Endothelial cell (in vitro differentiated cells): ENCODE measurements around the gene TNIK. TPM values are rescaled to one million over a fixed set of nuclear protein-coding genes. Genes with fewer than 3 reads are reported as not detected.

Experiments
- DNase-seq: peaks from one replicate; pipeline ENCODE4 v3.0.0; 2021; ENCODE audit warnings: low spot score
- H3K27ac Mint-ChIP-seq: one replicate; pipeline ENCODE4 v1.8.0; 2021; ENCODE audit warnings: mixed read lengths, inconsistent platforms; ENCODE audit not compliant: unreplicated experiment
- H3K27me3 Mint-ChIP-seq: one replicate; pipeline ENCODE4 v1.8.0; 2021; ENCODE audit warnings: mild to moderate bottlenecking, moderate library complexity, mixed read lengths, inconsistent platforms; ENCODE audit not compliant: unreplicated experiment
- H3K36me3 Mint-ChIP-seq: one replicate; pipeline ENCODE4 v1.8.0; 2021; ENCODE audit warnings: mild to moderate bottlenecking, low read depth, mixed read lengths, inconsistent platforms; ENCODE audit not compliant: unreplicated experiment
- H3K4me1 Mint-ChIP-seq: one replicate; pipeline ENCODE4 v1.8.0; 2021; ENCODE audit warnings: mild to moderate bottlenecking, mixed read lengths, inconsistent platforms; ENCODE audit not compliant: unreplicated experiment
- H3K4me3 Mint-ChIP-seq: one replicate; pipeline ENCODE4 v1.8.0; 2021; ENCODE audit warnings: mild to moderate bottlenecking, mixed read lengths, inconsistent platforms; ENCODE audit not compliant: unreplicated experiment
- H3K9me3 Mint-ChIP-seq: one replicate; pipeline ENCODE4 v1.8.0; 2021; ENCODE audit warnings: mixed read lengths, inconsistent platforms; ENCODE audit not compliant: unreplicated experiment
- total RNA-seq: library from RNA; stranded (reverse); fragmentation: NEBNext Ultra II Directional; extraction: Animal tissue kit (Norgen Biotek cat#: 25700); gene quantifications from one replicate; pipeline ENCODE4 v1.2.1, GENCODE V29; 2021; ENCODE audit not compliant: unreplicated experiment
- TF ChIP-seq, protein P1 (sequence below): fragments of 200-600 bp; sonication (generic); IDR thresholded peaks from one replicate; pipeline ENCODE4 v1.5.0; 2021; ENCODE audit warnings: antibody characterized with exemption; ENCODE audit not compliant: unreplicated experiment

The TNIK gene
- total RNA-seq, 1 donor from 2014 or later, result 67.0 TPM

DNA sequence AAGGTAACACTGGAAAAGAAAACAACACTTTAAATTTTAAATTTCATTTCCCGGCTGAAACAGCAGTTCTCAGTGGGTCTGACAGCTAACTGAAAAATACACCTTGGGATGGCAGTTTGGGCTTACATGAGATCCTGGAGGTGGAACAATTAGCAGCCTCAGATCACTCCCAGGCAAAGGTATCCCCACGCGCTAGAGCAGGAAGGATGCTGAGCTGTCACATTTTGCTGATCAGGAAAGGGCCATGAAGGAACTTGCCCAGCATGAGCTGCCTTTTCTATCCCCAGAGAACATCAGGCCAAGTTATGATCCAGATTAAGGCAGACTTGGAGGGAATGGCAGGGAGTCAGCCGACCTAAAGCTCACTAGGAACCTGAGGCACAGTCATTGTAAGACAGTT is 228.8 kb downstream of the TNIK start:
- H3K27me3 Mint-ChIP-seq, result no peaks in the 10 kb centered on the region
- H3K4me1 Mint-ChIP-seq, result peaks cover 17% of the 10 kb centered on the region
- TF ChIP-seq, protein P1, sequence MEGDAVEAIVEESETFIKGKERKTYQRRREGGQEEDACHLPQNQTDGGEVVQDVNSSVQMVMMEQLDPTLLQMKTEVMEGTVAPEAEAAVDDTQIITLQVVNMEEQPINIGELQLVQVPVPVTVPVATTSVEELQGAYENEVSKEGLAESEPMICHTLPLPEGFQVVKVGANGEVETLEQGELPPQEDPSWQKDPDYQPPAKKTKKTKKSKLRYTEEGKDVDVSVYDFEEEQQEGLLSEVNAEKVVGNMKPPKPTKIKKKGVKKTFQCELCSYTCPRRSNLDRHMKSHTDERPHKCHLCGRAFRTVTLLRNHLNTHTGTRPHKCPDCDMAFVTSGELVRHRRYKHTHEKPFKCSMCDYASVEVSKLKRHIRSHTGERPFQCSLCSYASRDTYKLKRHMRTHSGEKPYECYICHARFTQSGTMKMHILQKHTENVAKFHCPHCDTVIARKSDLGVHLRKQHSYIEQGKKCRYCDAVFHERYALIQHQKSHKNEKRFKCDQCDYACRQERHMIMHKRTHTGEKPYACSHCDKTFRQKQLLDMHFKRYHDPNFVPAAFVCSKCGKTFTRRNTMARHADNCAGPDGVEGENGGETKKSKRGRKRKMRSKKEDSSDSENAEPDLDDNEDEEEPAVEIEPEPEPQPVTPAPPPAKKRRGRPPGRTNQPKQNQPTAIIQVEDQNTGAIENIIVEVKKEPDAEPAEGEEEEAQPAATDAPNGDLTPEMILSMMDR, result no peak
- DNase-seq, result no peak
- no peak overlapping the region for H3K4me3 Mint-ChIP-seq
- no peaks in the 10 kb centered on the region for H3K9me3 Mint-ChIP-seq
- H3K27ac Mint-ChIP-seq, result no peak overlapping the region
- peaks cover 5% of the 10 kb centered on the region for H3K36me3 Mint-ChIP-seq

DNA sequence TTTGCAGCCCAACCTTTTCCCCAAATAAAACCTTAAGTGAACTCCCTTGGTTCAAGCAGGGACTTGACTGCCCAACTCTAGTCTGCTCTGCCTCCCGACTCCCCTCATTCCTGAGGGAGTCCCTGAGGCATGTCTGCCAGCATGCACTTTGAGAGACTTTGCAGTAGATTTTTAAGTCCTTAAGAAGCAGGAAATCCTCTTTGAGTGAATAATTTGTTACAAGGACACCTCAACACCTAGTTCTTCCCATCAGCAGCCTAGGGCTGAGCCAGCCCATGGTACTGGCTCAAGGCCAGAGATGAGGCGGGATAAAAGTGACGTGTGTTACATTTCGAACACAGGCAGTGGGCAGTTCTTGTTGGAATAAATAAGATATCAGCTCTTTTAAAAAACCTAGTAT is 229.3 kb downstream of the TNIK start:
- no peaks in the 10 kb centered on the region for H3K9me3 Mint-ChIP-seq
- TF ChIP-seq, protein P1, result no peak
- no peak for DNase-seq
- H3K36me3 Mint-ChIP-seq, result peaks cover 10% of the 10 kb centered on the region
- no peak overlapping the region for H3K27ac Mint-ChIP-seq
- H3K4me1 Mint-ChIP-seq, result peaks cover 14% of the 10 kb centered on the region
- no peaks in the 10 kb centered on the region for H3K27me3 Mint-ChIP-seq
- no peak overlapping the region for H3K4me3 Mint-ChIP-seq

DNA sequence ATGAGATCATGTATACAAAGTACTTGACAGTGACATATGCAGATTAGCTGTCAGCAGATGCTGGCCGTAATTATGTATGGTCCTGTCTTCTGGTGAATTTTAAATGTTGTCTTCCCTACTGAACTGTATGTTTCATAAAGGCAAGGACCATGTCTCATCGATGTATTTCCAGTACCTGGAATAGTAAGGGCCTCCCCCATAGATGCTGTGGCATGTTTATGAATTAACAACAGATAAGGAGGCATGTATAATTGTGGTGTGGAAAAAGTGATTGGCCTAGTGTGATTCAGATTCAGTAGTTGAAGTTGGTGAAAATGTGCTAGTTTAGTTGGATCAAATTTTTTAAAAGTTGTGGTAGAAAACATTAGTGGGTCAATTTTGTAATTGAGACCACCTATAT is 231.0 kb downstream of the TNIK start:
- TF ChIP-seq, protein P1, result no peak

DNA sequence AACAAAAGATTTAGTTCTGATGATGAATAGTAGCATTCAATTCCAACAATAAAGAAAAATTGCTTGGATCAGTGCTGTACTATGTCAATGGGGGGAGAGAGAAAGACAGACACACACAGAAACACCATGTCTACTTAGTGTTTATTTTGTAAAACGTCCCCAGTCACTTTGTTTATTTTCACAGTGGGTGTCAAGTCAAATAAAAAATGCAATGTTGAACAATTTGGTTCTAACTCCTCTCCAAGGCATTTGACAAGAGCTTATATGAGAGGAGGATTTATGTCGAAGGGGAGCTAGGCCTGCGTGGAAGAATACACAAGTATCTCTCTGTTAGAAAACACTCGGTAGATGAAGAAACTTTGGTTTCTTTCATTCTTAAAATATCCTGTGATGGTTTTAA is 232.0 kb downstream of the TNIK start:
- H3K36me3 Mint-ChIP-seq, result peaks cover 8% of the 10 kb centered on the region
- no peak overlapping the region for H3K27ac Mint-ChIP-seq
- H3K27me3 Mint-ChIP-seq, result no peaks in the 10 kb centered on the region
- no peaks in the 10 kb centered on the region for H3K9me3 Mint-ChIP-seq
- no peak overlapping the region for H3K4me3 Mint-ChIP-seq
- no peak for DNase-seq
- TF ChIP-seq, protein P1, result no peak
- H3K4me1 Mint-ChIP-seq, result peaks cover 14% of the 10 kb centered on the region

More for the DNA sequence above, 231.0 kb downstream of the TNIK start:
- Mint-ChIP-seq H3K27me3 (no peaks in the 10 kb centered on the region), H3K36me3 (peaks cover 9% of the 10 kb centered on the region), H3K9me3 (no peaks in the 10 kb centered on the region), H3K27ac (peak overlapping the region; percentile 62), H3K4me3 (no peak overlapping the region), H3K4me1 (peaks cover 14% of the 10 kb centered on the region)
- no peak for DNase-seq

DNA sequence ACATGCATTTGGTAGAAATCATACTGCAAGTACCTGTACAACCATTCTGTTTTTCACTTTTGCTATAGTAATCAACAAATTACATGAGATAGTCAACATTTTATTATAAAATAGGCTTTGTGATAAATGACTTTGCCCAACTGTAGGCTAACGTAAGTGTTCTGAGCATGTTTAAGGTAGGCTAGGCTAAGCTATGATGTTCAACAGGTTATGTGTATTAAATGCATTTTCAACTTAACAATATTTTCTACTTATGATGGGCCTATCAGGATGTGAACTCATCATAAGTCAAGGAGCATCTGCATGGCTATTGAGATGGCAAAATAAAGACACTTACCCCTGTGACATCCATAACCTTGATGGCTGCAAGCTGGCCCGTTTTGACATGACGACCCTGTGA is 232.4 kb downstream of the TNIK start:
- Mint-ChIP-seq H3K9me3 (no peaks in the 10 kb centered on the region), H3K27ac (no peak overlapping the region), H3K36me3 (peaks cover 8% of the 10 kb centered on the region), H3K27me3 (no peaks in the 10 kb centered on the region), H3K4me3 (no peak overlapping the region), H3K4me1 (peaks cover 12% of the 10 kb centered on the region)
- no peak for DNase-seq
- TF ChIP-seq, protein P1, result no peak
